ENCODE results near the gene EAF1.
"Not testable (repeated sequence)": the region's sequence is repeated elsewhere in the genome, so short reads cannot be mapped to it uniquely, and the experiment has no call there.

EAF1 gene

DNA sequence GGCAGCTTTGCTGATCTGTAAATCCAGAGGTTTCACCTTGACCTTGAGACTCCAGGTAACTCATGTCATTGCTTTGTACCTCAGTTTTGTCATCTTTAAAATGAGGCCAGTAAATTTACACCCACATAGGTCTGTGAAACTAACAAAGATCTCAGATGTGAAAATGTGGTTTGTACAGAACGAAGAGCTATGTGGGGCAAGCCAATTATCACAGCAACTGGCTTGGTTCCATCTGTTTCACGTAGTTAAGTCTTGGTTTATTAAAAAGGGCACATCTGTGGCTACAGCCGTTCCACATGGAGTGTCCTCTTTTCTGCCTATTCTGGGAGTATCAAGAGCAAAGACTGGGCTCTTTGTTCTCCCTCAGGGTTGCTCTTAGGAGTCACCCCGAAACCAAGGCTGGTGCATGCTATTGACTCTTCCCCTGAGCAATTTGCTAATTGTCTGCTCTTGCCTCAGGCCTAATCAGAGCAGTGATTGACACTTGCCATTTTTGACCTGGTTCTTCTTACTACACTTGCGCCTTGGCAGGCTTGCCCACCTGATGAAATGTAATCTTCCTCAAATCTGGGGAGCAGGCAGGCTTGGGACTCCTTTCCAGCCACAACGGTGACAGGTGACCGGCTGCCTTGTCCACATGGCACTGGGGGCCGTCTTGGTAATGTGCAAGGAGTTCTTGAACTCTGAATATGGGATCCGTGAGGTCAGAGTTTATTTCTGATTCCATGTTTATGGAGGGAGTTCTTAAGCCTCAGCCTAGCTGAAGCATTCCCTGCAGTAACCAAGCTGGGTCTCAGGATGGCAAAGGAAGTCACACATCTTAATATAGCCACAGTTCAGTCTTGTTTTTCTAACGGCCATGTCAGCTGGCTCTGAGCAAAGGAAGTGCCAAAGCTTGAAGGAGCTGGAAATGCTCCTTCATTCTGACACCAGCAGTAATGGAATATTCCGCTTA, 40.1 kb downstream of the EAF1 start:
- no peaks in the 10 kb centered on the region for H3K4me1 ChIP-seq (ENCODE audit: insufficient read depth, low read length)
- no peak overlapping the region for H3K27ac ChIP-seq (ENCODE audit: low read depth, low read length)
- WGBS, result 92% methylated on average over 11 of the region's 11 CpGs
- no peaks in the 10 kb centered on the region for H3K9me3 ChIP-seq (ENCODE audit: insufficient read depth, low read depth, low read length)
- no peaks in the 10 kb centered on the region for H3K36me3 ChIP-seq (ENCODE audit: insufficient read depth, low read length)
- no peak overlapping the region for H3K4me3 ChIP-seq (ENCODE audit: low read length)
- no peak overlapping the region for H3K9ac ChIP-seq (ENCODE audit: low read depth, low read length)
- no peaks in the 10 kb centered on the region for H3K27me3 ChIP-seq (ENCODE audit: insufficient read depth, low read length)

DNA sequence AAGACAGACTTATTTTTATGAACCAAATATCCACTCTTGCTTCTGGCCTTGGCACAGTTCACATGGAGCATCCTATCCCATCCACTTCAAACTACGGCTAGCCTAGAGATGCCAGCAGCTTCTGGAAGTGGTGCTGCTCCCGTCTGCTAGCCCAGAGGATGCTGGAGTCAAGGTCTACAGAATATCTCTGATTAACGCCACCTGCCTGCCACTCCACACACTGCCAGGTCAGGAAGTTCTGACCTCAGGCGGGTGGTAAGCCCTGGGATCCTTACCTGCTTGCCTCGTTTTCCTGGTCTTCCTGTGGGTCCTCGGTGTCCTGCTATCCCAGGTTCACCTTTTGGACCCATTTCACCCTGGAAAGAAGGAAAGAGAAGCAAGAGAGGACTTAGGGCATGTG, 42.9 kb downstream of the EAF1 start:
- 65% methylated on average over 6 of the region's 6 CpGs for WGBS
- no peak overlapping the region for H3K9ac ChIP-seq (ENCODE audit: low read depth, low read length)

DNA sequence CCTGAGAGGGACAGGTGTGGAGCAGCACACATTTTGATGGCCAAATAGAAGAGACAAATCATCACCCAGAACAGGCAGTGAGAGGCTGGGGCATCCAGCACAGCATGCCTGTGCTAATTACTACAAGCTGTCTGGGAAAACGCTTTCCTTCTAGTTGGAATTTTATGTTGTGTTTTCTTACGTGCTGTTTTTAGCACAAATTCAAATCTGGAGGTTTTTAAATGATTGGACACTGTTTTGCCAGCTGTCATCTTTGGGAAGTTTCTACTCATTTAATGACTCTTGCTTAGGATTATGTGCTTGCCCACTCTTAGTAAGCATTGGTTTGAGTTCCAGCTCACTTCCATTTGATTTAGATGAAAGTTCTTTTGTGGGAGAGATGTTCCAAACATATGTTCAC, 43.5 kb downstream of the EAF1 start:
- no peak overlapping the region for H3K27ac ChIP-seq (ENCODE audit: low read depth, low read length)
- H3K4me3 ChIP-seq (ENCODE audit: low read length), result no peak overlapping the region
- H3K36me3 ChIP-seq (ENCODE audit: insufficient read depth, low read length), result no peaks in the 10 kb centered on the region
- 95% methylated on average over 2 of the region's 2 CpGs for WGBS
- no peak overlapping the region for H3K9ac ChIP-seq (ENCODE audit: low read depth, low read length)
- no peaks in the 10 kb centered on the region for H3K4me1 ChIP-seq (ENCODE audit: insufficient read depth, low read length)
- H3K27me3 ChIP-seq (ENCODE audit: insufficient read depth, low read length), result no peaks in the 10 kb centered on the region
- H3K9me3 ChIP-seq (ENCODE audit: insufficient read depth, low read depth, low read length), result no peaks in the 10 kb centered on the region

More for the DNA sequence above, 42.9 kb downstream of the EAF1 start:
- Histone ChIP-seq H3K4me1 (ENCODE audit: insufficient read depth, low read length) (no peaks in the 10 kb centered on the region), H3K4me3 (ENCODE audit: low read length) (no peak overlapping the region), H3K27me3 (ENCODE audit: insufficient read depth, low read length) (no peaks in the 10 kb centered on the region), H3K27ac (ENCODE audit: low read depth, low read length) (no peak overlapping the region), H3K9me3 (ENCODE audit: insufficient read depth, low read depth, low read length) (no peaks in the 10 kb centered on the region), H3K36me3 (ENCODE audit: insufficient read depth, low read length) (no peaks in the 10 kb centered on the region)

DNA sequence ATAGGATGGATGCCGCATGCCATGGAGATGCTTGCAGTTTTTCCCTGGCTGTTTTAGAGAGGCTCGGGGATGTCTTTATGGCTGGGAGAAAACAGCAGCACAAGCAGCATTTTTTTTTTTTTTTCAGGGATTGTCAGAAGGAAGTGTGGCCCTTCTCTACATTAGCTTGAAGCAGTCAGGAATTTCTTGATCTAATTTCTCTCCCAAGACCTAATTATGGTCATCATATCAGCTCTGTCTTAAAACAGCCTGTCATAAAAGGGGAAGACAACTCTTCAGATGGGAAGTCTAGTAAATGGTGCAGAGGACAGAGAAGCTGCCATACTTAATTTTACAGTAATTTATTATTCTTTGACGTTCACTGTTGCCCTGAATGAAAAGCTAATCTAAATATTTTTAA, 44.5 kb downstream of the EAF1 start:
- Histone ChIP-seq H3K27me3 (ENCODE audit: insufficient read depth, low read length) (no peaks in the 10 kb centered on the region), H3K36me3 (ENCODE audit: insufficient read depth, low read length) (no peaks in the 10 kb centered on the region), H3K9ac (ENCODE audit: low read depth, low read length) (no peak overlapping the region), H3K9me3 (ENCODE audit: insufficient read depth, low read depth, low read length) (no peaks in the 10 kb centered on the region), H3K4me1 (ENCODE audit: insufficient read depth, low read length) (no peaks in the 10 kb centered on the region), H3K4me3 (ENCODE audit: low read length) (no peak overlapping the region), H3K27ac (ENCODE audit: low read depth, low read length) (no peak overlapping the region)
- WGBS, result 92% methylated on average over 2 of the region's 3 CpGs

DNA sequence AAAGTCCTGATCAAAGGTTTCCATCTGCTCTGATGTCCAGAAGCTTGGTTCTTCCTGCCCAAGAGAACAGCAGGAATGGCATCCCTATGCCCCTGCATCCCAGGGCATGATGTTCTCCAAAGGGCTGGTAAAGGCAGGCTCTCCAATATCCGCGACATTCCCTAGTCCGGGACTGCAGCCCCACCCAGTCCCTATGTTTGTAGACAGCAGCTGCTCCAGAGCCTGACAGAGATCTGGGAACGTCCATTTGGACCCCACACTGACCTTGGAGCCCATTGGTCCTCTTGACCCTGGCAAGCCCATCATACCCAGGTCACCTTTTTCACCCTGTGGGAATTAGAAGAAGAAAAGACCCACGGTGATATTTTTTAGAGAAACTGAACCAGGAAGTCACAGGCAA, 47.8 kb downstream of the EAF1 start:
- Histone ChIP-seq H3K4me3 (ENCODE audit: low read length) (no peak overlapping the region), H3K9me3 (ENCODE audit: insufficient read depth, low read depth, low read length) (no peaks in the 10 kb centered on the region), H3K27ac (ENCODE audit: low read depth, low read length) (no peak overlapping the region), H3K4me1 (ENCODE audit: insufficient read depth, low read length) (no peaks in the 10 kb centered on the region), H3K36me3 (ENCODE audit: insufficient read depth, low read length) (no peaks in the 10 kb centered on the region), H3K9ac (ENCODE audit: low read depth, low read length) (no peak overlapping the region), H3K27me3 (ENCODE audit: insufficient read depth, low read length) (no peaks in the 10 kb centered on the region)
- 53% methylated on average over 5 of the region's 5 CpGs for WGBS

DNA sequence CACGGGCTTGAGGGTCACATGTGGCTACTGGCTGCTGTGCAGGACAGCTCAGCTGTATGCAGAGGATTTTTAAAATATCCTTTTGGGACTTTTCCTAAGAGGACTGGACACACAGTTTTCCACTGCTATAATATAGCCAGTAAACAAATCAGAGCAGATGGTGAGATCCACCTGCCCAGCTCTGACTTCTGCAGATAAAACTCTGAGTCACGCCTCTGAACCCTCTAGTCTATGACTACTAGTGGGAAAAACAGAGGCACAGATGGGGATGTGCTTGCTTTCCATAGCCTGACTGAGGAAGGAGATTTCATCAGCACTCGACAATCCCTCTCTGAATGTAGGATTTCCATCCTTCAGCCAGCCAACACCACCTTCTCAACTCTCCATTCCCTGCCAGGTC, 49.0 kb downstream of the EAF1 start:
- H3K27me3 ChIP-seq (ENCODE audit: insufficient read depth, low read length), result no peaks in the 10 kb centered on the region
- 98% methylated on average over 3 of the region's 3 CpGs for WGBS

DNA sequence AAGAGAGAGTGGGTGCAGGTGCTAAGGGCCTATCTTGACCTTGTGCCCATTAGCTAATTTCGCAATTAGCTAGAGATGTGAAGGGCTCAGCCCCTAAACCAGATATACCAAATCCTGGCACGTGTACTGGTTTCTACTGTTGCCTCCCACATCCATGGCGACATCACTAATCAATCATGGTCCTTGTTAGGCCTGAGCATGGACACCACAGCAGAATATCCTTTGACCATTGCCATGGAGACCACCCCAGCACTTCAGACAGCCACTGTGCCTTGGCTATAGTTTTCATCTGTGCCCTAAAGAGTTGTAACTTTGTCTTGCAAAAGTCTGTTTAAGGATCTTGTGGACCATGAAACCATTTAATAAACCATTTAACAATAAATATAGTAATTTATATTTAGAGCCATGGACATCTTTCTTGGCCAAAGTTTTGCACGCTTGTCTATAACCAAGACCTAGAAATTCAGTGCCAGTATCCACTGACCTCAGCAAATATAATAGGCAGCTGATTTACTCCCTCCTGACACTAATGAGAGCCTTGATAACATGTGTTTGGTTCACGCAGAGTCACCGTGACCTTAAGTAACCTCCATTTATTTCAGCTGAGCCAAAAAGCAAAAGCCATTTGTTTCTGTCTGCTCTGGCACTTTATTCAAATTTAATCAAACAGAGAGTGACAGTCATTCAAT, 50.7 kb downstream of the EAF1 start:
- no peaks in the 10 kb centered on the region for H3K9me3 ChIP-seq (ENCODE audit: insufficient read depth, low read depth, low read length)

More for the DNA sequence above, 49.0 kb downstream of the EAF1 start:
- no peak overlapping the region for H3K9ac ChIP-seq (ENCODE audit: low read depth, low read length)
- H3K27ac ChIP-seq (ENCODE audit: low read depth, low read length), result no peak overlapping the region
- H3K4me1 ChIP-seq (ENCODE audit: insufficient read depth, low read length), result no peaks in the 10 kb centered on the region
- H3K4me3 ChIP-seq (ENCODE audit: low read length), result no peak overlapping the region
- H3K9me3 ChIP-seq (ENCODE audit: insufficient read depth, low read depth, low read length), result no peaks in the 10 kb centered on the region
- H3K36me3 ChIP-seq (ENCODE audit: insufficient read depth, low read length), result no peaks in the 10 kb centered on the region

DNA sequence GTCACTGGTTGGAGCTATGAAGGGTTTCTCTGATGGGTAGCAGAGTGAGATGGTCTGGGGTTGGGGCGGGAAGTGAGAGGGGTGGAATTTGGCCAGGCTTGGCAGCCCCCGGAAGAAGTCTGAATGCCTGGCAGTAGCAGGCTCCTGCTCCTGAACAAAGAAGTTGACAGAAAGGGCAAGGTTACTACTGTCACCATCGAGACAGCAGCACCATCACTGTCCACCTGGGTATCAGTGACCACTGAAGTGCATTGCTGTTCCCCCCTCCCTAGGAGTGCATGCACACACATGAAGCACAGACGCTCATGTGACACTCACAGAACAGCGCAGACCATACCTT, 51.2 kb downstream of the EAF1 start:
- Histone ChIP-seq H3K27me3 (ENCODE audit: insufficient read depth, low read length) (no peaks in the 10 kb centered on the region), H3K9ac (ENCODE audit: low read depth, low read length) (no peak overlapping the region), H3K9me3 (ENCODE audit: insufficient read depth, low read depth, low read length) (no peaks in the 10 kb centered on the region), H3K36me3 (ENCODE audit: insufficient read depth, low read length) (no peaks in the 10 kb centered on the region), H3K4me3 (ENCODE audit: low read length) (no peak overlapping the region), H3K4me1 (ENCODE audit: insufficient read depth, low read length) (no peaks in the 10 kb centered on the region), H3K27ac (ENCODE audit: low read depth, low read length) (no peak overlapping the region)
- 94% methylated on average over 5 of the region's 5 CpGs for WGBS

More for the DNA sequence above, 50.7 kb downstream of the EAF1 start:
- Histone ChIP-seq H3K27ac (ENCODE audit: low read depth, low read length) (no peak overlapping the region), H3K4me3 (ENCODE audit: low read length) (no peak overlapping the region), H3K9ac (ENCODE audit: low read depth, low read length) (no peak overlapping the region), H3K36me3 (ENCODE audit: insufficient read depth, low read length) (no peaks in the 10 kb centered on the region), H3K4me1 (ENCODE audit: insufficient read depth, low read length) (no peaks in the 10 kb centered on the region), H3K27me3 (ENCODE audit: insufficient read depth, low read length) (no peaks in the 10 kb centered on the region)
- WGBS, result 76% methylated on average over 6 of the region's 6 CpGs

DNA sequence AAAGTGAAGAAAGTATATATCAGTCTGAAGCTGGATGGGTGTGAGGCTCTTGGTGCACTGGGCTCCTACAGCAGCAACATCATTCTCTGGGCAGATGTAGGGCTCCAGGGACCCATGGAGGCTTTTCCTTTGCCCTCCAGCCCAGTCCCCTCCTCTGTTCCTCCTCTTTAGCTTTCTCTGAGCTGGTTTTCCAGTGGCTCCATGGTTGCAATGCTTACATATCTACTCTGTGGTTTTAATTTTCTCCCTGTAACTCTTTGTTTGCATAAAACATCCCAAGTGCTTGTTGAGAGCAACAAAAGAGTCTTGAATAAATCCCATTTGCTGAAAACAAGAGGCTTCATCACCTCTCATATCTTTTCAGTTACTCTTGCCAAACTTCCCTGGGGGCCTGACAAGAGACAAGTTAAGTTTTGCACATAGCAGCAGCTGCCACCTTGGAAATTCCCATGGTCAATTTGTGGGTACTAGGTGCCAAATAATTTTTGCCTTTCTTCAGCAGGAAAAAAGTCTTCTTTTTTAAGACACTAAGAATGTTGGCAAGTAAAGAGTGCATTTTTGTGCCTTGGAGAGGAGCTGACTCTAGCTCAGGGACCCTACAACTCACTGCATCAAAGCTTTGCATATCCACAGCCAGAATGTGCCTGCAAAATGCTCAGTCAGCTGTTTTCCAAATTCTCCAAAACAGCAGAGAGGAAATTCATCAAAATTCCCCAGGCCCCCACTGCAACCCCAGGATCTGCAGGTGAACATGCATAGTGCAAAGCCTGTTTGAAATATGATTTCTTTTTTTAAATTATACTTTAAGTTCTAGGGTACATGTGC, 52.2 kb downstream of the EAF1 start:
- H3K4me3 ChIP-seq (ENCODE audit: low read length), result no peak overlapping the region
- no peaks in the 10 kb centered on the region for H3K9me3 ChIP-seq (ENCODE audit: insufficient read depth, low read depth, low read length)
- no peaks in the 10 kb centered on the region for H3K4me1 ChIP-seq (ENCODE audit: insufficient read depth, low read length)
- no peak overlapping the region for H3K9ac ChIP-seq (ENCODE audit: low read depth, low read length)
- no peak overlapping the region for H3K27ac ChIP-seq (ENCODE audit: low read depth, low read length)
- no peaks in the 10 kb centered on the region for H3K27me3 ChIP-seq (ENCODE audit: insufficient read depth, low read length)
- H3K36me3 ChIP-seq (ENCODE audit: insufficient read depth, low read length), result no peaks in the 10 kb centered on the region

DNA sequence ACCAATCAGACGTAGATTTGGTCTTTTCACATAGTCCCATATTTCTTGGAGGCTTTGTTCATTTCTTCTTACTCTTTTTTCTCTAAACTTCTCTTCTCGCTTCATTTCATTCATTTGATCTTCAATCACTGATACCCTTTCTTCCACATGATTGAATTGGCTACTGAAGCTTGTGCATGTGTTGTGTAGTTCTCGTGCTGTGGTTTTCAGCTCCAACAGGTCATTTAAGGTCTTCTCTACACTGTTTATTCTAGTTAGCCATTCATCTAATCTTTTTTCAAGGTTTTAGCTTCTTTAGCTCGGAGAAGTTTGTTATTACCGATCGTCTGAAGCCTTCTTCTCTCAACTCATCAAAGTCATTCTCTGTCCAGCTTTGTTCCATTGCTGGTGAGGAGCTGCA, 57.2 kb downstream of the EAF1 start:
- not testable (repeated sequence) for H3K4me3 ChIP-seq (ENCODE audit: low read length); H3K9me3 ChIP-seq (ENCODE audit: insufficient read depth, low read depth, low read length); H3K9ac ChIP-seq (ENCODE audit: low read depth, low read length); H3K36me3 ChIP-seq (ENCODE audit: insufficient read depth, low read length); H3K27ac ChIP-seq (ENCODE audit: low read depth, low read length); H3K27me3 ChIP-seq (ENCODE audit: insufficient read depth, low read length); H3K4me1 ChIP-seq (ENCODE audit: insufficient read depth, low read length)
- 96% methylated on average over 6 of the region's 6 CpGs for WGBS

DNA sequence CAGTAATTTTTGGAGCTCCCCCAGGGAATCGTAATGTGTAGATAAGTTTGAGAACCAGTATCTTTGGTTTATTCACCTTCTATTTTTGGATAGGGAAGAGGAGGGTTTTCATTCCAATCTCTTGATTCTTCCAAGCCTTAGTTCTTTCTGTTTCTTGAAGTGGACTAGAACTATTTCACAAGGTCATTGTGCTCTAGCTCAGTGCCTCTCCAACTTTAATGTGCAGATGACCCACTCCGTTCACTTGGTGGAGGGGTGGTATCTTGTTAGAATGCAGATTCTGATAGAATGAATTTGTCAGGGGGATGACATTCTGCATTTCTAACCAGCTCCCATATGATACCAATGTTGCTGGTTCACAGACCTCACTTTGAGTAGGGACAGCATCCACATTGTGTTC, 58.6 kb downstream of the EAF1 start:
- no peak overlapping the region for H3K9ac ChIP-seq (ENCODE audit: low read depth, low read length)
- no peaks in the 10 kb centered on the region for H3K4me1 ChIP-seq (ENCODE audit: insufficient read depth, low read length)
- H3K27me3 ChIP-seq (ENCODE audit: insufficient read depth, low read length), result no peaks in the 10 kb centered on the region
- no peak overlapping the region for H3K4me3 ChIP-seq (ENCODE audit: low read length)
- no peaks in the 10 kb centered on the region for H3K36me3 ChIP-seq (ENCODE audit: insufficient read depth, low read length)
- no peaks in the 10 kb centered on the region for H3K9me3 ChIP-seq (ENCODE audit: insufficient read depth, low read depth, low read length)
- 92% methylated on average over 2 of the region's 2 CpGs for WGBS
- H3K27ac ChIP-seq (ENCODE audit: low read depth, low read length), result no peak overlapping the region
